Stimulated activated CD8-positive, alpha-beta memory T cell treated with anti-CD3 and anti-CD28 coated beads, Interleukin-7, amount 100 ng/mL, for 48 hours (primary cell): ENCODE data around the gene YAF2.
"Not testable (repeated sequence)": the region's sequence is repeated elsewhere in the genome, so short reads cannot be mapped to it uniquely, and the experiment has no call there.

Source experiments
- DNase-seq, 2 donors: peaks; one replicate each; pipeline ENCODE4 v3.0.0-alpha.2; 2020; ENCODE audit warnings: low read depth in 1 of 2; ENCODE audit errors: extremely low read depth in 1 of 2

The YAF2 gene

GRCh38 chr12:42199007-42199406 lies 39.0 kb downstream of the YAF2 start:
- DNase-seq = no peak

GRCh38 chr12:42196723-42197603 lies 41.1 kb downstream of the YAF2 start:
- DNase-seq = no peak

- DNase-seq = no peak
These were observed 45.4 kb downstream of the YAF2 start for GRCh38 chr12:42192686-42193085.

GRCh38 chr12:42192258-42192657 lies 45.8 kb downstream of the YAF2 start:
- DNase-seq = no peak

- no peak for DNase-seq
These were observed 47.7 kb downstream of the YAF2 start for GRCh38 chr12:42190376-42190775.

- not testable (repeated sequence) for DNase-seq
These were observed 49.8 kb downstream of the YAF2 start for GRCh38 chr12:42188275-42188674.

- DNase-seq = no peak
These were observed 50.2 kb downstream of the YAF2 start for GRCh38 chr12:42187799-42188198.

- no peak for DNase-seq
These were observed 51.3 kb downstream of the YAF2 start for GRCh38 chr12:42186793-42187192.

- no peak for DNase-seq
These were observed 55.7 kb downstream of the YAF2 start for GRCh38 chr12:42182394-42182793.

GRCh38 chr12:42180990-42181596 lies 57.0 kb downstream of the YAF2 start:
- DNase-seq = no peak

- no peak for DNase-seq
These were observed 59.9 kb downstream of the YAF2 start for GRCh38 chr12:42178101-42178500.

GRCh38 chr12:42174978-42175377 lies 63.1 kb downstream of the YAF2 start:
- no peak for DNase-seq

- no peak for DNase-seq
These were observed 64.0 kb downstream of the YAF2 start for GRCh38 chr12:42173961-42174521.

- no peak for DNase-seq
These were observed 65.4 kb downstream of the YAF2 start for GRCh38 chr12:42172441-42173210.

GRCh38 chr12:42167711-42168110 lies 70.3 kb downstream of the YAF2 start:
- no peak for DNase-seq

GRCh38 chr12:42166501-42166900 lies 71.5 kb downstream of the YAF2 start:
- no peak for DNase-seq

GRCh38 chr12:42163913-42164312 lies 74.1 kb downstream of the YAF2 start:
- no peak for DNase-seq

GRCh38 chr12:42162965-42163364 lies 75.1 kb downstream of the YAF2 start:
- no peak for DNase-seq

GRCh38 chr12:42162193-42162592 lies 75.9 kb downstream of the YAF2 start:
- no peak for DNase-seq

GRCh38 chr12:42161529-42161928 lies 76.5 kb downstream of the YAF2 start:
- no peak for DNase-seq

- no peak for DNase-seq
These were observed 81.8 kb downstream of the YAF2 start for GRCh38 chr12:42156232-42156631.
